GM19023 (cell line): ENCODE data around the gene AMZ1.
"Not testable (repeated sequence)": the region's sequence is repeated elsewhere in the genome, so short reads cannot be mapped to it uniquely, and the experiment has no call there.

Experiments used
- ATAC-seq: cut with Tn5 transposase; IDR thresholded peaks from one replicate; pipeline ENCODE4 v1.9.1; 2021; ENCODE audit warnings: mild to moderate bottlenecking, moderate library complexity; ENCODE audit not compliant: unreplicated experiment

AMZ1 gene

DNA sequence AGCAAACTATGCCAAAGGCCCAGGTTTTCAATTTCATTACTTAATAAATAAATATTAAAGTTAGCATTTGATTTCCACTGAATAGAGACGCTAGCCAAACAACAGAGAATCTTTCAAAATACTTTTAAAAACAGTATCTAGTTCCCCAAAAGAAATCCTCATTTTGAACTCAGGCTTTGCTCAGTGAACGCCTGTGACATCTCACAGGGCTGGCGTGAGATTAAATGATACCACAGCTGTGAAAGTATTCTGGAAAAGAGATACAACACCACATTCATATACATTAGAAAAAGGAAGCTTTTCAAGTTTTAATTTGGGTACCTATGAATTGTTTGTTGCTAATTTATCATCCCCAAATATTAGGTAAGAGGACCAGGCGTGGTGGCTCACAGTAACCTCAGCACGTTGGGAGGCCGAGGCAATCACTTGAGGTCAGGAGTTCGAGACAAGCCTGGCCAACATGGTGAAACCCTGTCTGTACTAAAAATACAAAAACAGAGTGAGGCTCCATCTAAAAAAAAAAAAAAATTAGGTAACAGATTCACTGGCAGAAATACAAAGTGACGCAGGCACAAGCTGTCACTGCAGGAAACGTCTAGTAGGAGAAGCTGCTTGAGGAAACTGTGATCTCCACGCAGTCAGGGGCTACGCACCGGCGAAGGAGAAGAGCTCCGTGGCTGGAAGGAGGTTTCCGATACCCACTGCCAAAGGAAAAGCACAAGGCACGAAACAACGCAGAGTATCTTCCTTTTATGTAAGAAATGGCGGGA is 50.0 kb downstream of the AMZ1 start:
- no peak for ATAC-seq

DNA sequence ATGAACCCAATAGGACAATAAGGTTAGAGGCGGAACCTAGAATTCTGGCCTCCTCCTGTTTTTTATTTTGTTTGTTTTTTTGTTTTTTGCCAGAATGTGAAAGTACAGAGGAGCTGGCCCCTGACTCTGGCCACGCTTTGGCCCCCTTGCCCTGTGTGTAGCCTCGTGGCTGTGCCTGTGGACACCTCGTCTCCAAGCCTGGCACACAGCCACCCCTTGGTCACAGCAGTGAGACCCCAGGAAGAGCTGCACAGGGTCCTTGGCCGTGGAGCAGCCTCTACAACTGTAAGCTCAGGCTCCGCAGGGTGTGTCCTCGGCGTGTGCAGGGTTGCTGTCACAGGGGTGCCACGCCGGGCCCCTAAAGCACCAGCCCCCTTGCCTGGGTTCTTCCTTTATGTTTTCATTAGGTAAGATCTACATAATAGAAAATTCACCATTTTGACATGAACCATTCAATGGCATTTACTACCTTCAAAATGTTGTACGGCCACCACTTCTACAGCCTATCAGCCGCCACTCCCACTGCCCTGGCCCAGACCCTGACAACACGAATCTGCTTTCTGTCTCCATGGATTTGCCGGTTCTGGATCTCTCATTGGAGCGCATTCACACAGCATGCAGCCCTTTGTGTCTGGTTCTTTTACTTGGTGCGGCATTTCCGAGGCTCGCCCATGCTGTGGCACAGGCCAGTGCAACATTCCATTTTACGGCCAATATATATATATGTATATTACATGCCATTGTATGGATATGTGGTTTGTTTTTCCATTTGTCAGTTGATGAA is 51.0 kb downstream of the AMZ1 start:
- ATAC-seq: no peak

DNA sequence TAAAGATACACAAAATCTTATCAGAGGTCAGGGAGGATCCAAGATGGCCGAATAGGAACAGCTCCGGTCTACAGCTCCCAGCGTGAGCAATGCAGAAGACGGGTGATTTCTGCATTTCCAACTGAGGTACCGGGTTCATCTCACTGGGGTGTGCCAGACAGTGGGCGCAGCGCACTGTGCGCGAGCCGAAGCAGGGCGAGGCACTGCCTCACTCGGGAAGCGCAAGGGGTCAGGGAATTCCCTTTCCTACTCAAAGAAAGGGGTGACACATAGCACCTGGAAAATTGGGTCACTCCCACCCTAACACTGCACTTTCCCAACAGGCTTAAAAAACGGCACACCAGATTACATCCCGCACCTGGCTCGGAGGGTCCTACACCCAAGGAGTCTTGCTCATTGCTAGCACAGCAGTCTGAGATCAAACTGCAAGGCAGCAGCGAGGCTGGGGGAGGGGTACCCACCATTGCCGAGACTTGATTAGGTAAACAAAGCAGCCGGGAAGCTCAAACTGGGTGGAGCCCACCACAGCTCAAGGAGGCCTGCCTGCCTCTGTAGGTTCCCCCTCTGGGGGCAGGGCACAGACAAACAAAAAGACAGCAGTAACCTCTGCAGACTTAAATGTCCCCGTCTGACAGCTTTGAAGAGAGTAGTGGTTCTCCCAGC is 55.7 kb downstream of the AMZ1 start:
- ATAC-seq: not testable (repeated sequence)

DNA sequence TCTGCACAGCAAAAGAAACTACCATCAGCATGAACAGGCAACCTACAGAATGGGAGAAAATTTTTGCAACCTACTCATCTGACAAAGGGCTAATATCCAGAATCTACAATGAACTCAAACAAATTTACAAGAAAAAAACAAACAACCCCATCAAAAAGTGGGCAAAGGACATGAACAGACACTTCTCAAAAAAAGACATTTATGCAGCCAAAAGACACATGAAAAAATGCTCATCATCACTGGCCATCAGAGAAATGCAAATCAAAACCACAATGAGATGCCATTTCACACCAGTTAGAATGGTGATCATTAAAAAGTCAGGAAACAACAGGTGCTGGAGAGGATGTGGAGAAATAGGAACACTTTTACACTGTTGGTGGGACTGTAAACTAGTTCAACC is 60.7 kb downstream of the AMZ1 start:
- not testable (repeated sequence) for ATAC-seq

DNA sequence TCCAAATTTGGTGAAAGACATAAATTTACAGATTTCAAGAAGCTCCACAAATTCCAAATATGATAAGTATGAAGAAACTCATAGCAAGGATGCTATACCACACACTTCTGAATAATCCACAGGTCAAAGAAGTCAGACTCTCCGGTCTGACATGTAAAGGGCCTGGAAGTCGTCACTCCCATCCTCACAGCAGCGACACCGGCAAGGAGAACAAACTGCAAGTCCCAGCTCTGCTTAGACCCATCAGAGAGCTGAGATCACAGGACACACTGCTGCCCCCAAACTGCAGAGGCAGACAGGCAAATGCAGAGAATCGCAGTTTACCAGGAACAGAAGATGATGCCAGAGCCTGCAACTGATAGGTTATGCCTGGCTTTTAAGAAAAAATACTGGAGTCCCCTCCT is 62.0 kb downstream of the AMZ1 start:
- no peak for ATAC-seq

DNA sequence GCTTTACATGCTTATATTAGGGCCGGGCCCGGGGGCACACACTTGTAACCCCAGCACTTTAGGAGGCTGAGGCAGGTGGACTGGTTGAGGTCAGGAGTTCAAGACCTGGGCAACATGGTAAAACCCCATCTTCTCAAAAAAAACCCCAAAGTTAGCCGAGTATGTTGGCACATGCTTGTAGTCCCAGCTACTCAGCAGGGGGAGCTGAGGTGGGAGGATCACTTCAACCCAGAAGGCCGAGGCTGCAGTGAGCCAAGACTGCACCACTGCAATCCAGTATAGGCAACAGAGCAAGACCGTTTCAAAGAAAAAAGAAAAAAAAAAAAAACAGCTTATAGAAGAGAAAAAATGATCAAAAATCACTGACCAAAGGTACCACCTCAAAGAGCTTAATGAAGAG is 63.1 kb downstream of the AMZ1 start:
- ATAC-seq: no peak

DNA sequence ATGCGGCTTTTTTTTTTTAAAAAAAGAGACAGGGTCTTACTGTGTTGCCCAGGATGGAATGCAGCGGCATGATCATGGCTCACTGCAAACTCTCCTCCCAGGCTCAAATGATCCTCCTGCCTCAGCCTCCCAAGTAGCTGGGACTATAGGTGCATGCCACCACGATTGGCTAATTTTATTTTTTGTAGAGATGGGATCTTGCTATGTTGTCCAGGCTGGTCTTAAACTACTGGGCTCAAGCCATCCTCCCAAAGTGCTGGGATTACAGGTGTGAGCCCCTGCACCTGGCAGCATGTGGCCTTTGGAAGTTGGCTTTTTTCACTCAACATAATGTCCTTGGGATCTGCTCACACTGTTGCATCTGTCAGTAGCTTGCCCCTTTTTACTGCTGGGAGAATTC is 65.1 kb downstream of the AMZ1 start:
- ATAC-seq: no peak

DNA sequence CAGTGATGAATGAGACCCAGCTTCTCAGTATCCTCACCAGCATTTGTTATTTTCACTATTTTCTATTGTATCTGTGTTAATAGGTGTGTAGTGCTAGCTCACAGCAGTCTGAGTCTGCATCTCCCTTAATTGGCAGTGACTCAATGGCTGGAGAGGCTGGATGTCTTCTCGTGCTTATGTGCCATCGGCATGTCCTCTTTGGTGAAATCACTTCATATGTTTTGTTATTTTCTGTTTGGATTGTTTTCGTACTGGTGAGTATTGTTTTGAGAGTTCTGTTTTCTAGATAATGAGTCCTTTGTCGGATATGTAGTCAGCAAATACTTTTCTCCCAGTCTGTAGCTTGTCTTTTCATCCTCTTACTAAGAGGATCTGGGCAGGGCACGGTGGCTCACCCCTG is 66.1 kb downstream of the AMZ1 start:
- ATAC-seq: no peak

DNA sequence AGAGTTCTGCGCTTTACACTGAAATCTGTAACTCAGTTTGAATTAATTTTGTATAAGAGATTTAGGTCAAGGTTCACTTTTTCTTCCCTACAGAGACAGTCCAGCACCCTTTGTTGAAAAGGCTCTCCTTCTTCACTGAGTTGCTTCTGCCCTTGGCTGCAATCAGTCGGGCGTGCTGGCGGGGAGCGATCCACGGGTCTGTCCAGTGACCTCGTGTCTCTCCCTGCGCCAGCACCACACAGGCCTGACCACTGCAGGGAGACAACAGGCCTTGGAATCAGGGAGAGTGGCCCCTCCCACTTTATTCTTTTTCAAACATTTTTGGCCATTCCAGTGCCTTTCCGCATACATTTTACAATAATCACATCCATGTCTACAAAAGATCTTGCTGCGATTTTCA is 66.9 kb downstream of the AMZ1 start:
- ATAC-seq: no peak

DNA sequence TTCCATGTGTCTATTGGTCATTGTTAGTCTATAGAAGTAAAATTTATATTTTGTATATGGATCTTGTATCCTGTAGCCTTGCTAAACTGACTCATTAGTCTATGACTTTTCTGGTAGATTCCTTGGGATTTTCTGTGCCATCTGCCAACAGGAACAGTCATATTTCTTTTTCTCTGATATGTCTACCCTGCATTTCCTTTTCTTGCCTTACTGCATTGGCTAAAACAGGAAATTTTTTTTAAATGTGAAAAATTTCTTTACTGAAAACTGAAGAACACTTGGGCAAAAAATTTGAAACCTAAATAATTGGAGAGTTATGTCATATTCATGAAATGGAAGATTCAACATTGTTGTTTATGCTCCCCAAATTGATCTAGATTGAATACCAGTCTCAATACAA is 67.5 kb downstream of the AMZ1 start:
- no peak for ATAC-seq

DNA sequence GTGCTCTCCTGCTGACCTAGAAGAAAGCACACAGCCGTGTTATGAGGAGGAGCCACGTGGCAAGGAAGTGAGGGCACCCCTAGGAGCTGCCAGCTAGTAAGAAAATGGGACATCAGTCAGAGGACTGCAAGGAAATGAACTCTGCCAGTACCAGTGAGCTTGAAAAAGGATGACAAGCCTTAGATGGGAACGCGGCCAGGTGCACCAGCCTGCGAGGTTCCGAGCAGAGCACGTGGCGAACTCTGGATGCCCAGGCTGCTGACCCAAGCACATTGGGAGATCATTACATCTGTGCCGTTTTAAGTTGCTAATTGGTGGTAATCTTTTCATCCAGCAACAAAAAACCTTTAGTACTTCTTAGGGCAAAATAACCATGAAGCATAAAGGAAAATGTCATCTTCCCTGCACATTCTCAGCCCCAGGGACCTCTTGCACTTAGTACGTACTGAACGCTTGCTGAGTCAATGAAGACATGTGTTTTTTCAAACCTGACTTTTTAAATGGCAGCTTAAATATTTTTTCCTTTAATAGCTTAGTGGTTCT is 69.4 kb downstream of the AMZ1 start:
- ATAC-seq: peak; percentile 11

DNA sequence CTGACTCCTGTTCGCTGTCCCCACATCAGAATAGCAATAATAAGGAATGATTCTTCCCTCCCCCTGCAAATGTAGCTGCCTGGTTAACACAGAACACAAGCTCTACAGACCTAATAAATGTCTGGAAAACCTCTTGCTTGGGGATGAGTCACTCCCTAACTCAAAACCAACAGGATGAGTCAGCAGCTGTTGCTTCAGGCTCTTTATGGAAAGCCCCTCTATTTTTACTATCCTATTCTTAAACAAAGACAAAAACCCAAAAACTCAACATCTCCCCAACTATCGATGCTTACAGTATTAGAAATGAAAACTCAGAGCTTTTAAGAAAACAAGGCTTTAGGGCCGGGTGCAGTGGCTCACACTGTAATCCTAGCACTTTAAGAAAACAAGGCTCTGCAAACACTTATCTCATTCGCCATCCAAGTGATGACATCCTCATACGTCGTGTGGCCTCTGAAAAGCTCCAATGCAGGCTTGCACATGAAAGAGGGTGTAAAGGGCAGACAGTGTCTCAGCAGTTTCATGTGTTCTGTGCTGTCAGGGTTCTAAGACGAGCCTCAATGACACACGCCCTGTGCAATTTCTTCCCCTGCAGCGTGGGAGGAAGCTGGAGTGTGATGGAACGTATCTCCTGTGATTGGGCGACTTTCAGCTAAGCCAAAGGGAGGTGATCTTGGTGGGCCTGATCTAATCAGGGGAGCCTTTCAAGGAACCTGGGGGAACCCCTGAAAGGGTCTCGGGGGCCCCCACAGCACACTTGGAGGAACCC is 70.1 kb downstream of the AMZ1 start:
- peak; percentile 69 for ATAC-seq

DNA sequence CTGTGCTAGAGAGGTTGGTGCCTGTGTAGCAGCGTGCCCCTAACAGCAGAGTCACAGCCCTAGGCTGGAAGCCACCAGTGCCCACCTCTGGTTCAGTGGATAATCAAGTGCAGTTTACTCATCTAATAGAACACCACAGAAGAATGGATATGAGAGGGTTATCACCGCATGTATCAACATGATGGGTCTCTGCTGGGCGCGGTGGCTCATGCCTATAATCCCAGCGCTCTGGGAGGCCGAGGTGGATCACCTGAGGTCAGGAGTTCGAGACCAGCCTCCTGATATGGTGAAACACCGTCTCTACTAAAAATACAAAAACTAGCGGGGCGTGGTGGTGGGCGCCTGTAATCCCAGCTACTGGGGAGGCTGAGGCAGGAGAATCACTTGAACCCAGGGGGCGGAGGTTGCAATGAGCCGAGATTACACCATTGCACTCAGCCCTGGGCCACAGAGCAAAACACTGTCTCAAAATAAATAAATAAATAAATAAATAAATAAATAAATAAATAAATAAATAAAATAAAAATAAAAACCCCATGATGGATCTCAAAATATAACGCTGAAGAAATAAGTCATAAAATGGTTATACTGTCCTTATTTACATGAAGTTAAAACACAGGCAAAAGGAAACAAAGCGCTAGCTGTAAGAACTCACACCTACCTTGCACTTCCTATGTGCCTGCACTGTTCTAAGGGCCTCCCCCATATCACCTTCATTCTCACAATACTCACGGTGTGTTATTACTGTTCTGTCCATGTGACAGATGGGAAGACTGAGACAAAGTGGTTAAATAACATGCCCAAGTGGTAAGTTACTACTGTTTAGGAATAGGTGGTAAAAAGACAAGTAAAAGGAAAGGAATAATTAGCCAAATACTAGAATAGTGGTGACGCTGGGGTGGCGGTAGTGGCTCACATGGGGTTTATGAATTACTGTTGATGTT is 70.9 kb downstream of the AMZ1 start:
- no peak for ATAC-seq

DNA sequence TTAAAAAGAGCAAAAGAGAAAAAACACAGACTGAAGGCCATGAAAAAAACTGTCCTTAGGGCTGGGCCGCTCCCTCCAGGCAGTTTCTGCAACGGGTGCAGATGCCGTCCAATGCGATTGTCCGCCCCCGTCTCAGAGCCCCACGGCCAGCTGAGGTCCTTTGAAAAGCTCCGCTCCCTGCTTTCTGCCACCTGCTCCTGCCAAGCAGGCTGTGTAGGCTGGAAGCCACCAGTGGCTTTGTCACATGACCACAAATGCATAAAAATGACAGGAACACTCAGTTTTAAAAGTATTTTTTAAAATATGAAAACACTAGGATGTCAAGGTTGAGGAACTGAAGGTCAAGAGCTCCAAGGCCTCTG is 71.7 kb downstream of the AMZ1 start:
- ATAC-seq: no peak

DNA sequence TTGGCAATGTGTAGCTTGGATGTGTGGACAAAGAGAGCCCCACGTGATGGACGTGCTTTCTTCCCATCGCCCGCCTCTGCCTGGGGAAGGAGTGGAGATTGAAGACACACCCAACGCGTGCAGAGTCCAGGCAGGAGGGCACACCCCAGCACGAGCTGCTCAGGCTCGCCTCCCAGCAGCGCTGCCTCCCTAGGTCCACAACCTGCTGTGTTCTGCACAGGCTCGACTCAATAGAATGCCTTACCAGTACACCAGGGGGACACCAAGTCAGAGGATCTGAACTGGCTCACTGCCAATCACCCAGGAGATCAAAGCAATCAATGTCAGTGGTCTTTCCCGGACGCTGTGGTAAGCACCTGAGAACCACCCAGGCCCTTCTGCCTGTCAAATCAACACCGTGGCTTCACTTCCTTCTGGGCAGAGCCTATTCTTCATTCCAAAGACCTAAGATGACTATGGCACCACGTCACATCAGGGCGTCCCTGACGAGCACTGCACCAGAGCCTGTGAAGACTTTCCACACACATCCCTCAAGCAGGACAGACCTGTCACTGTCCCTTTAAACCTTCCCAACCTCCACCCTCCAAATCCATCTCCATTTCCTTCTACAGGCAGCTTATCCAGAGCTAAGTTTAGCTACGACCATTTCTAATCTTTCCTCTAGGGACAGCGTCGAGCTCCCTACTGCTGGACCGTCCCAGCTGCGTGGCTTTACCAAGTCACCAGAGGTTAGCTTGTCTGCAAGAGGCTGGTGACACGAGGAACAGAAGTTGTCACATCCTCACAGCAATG is 72.3 kb downstream of the AMZ1 start:
- ATAC-seq: no peak

DNA sequence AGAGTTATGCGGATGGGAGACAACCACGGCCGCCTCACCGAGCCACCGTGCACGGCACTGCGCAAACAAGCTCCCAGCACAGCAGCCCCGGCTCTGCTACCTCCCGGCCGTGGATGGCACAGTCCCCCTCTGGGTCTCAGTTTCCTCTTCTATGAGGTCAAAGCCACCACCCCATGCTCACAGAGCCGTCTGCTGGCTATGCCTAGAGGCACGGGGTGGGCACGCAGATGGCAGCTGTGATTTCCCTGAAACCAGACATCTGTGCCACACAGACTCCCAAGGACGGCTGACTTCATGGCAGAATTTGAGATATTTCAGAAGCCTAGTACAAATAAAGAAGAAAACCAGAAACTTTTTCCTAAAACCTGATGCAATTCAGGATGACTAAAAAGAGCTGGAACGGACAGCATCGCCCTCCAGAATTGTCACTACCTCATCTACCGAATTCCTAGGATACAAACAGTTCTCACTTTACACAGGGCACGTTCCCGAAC is 73.2 kb downstream of the AMZ1 start:
- ATAC-seq: no peak

DNA sequence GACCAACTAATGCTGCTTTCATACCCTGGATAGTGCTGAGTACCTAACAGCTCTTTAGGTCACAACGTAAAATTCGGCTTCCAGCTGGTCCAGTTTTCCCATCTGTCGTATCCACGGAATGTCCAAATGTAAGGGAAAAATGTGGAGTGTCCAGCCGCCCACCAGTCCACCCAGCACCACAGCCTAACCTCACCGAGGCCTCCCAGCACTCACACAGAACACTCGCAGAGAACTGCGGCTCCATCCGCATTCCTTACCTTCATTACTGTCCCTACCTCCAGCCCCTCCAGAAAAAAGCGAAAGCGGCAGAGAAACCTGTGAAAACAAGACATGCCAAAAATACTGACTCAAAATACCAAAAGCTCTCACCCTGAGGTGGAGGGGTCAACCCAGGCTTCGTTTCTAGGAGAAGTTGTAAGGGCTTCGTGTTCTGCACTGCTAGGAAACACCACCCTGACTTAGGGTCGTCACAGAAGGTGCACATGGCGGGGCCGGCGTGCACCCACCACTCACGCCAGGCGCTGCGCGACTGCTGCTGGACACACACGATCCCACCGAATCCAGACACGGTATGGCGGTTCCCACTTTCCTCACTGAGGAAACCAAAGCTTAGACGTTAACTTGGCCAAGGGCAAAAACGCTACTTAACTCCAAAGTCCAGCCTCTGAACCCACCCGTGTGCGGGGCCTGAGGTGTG is 73.9 kb downstream of the AMZ1 start:
- ATAC-seq: no peak

DNA sequence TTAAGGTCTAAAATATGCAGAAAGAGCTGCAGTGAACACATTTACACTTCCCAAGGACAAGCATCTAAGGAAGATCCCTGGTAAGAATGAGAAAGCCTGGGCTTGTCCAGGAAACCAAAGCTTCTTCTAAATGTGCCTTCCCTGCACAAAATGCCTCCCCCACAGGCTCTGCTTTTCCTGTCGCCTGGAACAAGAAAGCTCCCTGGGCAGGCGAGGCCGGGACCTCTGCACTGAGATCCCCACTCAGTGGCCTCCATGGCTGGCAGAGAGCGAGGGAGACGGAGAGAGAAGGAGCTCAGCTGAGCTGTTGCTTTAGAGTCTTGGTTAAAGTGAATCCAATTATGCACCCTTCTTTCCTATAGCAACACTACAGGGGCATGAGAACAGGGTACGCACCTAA is 75.6 kb downstream of the AMZ1 start:
- no peak for ATAC-seq
